ENCODE results near the gene GYG1.

GYG1 gene

GRCh38 chr3:149019580-149019979 is 28.2 kb downstream of the GYG1 start:
- no peak for DNase-seq

GRCh38 chr3:149020196-149020838 is 29.0 kb downstream of the GYG1 start:
- DNase-seq: no peak

DNA sequence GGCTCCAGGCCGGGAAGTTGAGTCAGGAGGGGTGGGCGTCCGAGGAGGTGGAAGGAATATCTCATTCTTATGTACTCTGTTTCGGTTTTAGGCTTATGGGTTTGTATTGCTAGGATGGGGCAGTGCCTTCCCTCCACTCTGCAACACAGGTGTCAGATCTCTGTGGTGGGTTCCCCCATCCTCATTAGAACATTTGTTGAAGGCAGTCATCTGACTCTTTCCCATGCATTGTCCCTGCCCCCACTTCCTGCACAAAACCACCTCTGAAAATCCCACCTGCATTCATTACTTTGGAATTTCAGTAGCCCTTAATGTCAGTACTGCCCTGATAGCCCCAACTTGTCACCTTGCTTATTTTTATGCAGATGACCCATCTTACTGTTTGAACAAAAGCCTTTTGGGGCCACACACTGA is 29.5 kb downstream of the GYG1 start:
- no peak for DNase-seq

- DNase-seq: no peak
Observed at GRCh38 chr3:149021830-149022229, 30.5 kb downstream of the GYG1 start.

- DNase-seq: no peak
Observed at GRCh38 chr3:149023951-149024350, 32.6 kb downstream of the GYG1 start.

DNA sequence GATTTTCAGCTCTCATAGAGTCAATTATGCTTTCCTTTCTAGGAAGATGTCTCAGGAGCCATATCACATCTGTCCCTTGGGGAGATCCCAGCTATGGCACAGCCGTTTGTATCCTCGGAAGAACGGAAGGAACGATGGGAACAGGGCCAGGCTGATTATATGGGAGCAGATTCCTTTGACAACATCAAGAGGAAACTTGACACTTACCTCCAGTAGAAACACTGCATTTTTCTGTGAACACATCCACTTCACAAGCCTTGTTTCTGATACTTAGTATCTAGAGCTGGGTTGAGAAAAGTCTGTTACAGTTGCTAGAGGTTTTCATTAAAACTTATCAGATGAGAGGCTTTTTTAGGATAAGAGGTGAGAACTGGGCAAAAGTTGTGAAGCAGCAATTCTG is 35.4 kb downstream of the GYG1 start:
- DNase-seq: no peak

DNA sequence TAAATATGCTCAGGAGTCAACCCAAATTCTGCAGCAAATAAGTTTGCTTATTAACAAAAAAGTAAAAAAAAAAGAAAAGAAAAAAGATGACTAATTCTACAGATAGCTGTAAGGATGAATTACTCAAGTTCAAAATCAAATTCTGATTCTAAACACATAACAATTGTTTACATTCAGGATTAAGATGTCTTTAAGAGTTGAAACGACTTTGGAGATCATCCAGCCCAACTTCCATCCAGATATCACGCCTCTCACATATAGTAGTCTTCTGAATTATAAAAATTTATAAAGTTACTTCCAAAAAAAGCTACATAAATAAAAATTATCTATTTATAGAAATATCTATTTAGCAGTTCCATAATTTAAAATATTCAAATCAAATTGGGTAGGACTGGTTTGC is 39.8 kb downstream of the GYG1 start:
- no peak for DNase-seq

DNA sequence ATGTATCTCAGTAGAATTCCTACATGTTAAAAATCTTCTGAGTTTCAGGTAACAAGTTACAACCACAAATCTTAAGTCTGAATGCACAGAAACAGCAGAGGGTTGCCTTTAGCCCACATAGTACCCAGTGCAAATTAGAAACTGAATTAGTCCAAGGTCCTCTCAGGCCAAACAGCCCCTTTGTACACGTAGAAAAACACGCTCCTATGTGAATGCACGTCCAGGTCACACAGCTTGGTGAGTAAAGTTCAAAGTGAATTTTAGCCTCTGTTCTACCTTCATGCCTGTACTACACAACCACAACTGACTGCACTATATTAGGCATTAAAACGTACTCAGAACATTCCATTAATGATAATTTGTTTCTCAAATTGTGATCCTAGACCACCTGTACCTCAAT is 46.3 kb downstream of the GYG1 start:
- DNase-seq: no peak

- no peak for DNase-seq
Observed at GRCh38 chr3:149038322-149038721, 47.0 kb downstream of the GYG1 start.

GRCh38 chr3:149042789-149043386 is 51.5 kb downstream of the GYG1 start:
- no peak for DNase-seq

DNA sequence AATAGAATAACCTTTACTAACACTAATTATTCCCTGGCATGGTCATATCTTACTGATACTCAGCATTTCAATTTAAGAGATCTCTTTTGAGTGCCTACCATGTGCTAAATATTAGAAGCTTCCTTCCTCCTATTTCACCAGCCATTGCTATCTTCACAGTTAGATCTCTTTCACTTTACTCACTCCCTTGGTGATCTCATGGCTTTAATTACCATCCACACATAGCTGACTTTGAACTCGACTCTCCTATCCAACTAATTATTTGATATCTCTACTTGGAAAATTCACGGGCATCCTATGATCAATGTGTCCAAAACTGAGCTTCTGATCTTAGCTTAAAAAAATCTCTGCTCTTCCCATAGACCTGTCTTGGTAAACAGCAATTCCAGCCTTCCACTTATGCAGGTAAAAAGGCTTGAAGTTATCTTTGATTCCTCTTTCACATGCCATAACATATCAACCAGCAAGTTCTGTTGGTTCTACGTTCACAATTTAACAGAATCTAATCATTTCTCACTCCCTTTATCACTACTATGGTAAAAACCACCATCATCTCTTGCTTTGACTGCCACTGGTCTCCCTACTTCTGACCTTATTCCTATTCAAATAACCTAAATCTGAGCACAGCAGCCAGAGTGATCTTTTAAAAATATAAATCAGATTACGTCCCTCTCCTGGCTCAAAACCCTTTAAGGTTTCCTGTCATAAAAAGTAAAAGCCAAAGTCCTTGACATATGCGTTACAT is 53.2 kb downstream of the GYG1 start:
- DNase-seq: no peak

- no peak for DNase-seq
Observed at GRCh38 chr3:149055575-149055974, 64.2 kb downstream of the GYG1 start.

GRCh38 chr3:149058198-149058597 is 66.9 kb downstream of the GYG1 start:
- DNase-seq: no peak

DNA sequence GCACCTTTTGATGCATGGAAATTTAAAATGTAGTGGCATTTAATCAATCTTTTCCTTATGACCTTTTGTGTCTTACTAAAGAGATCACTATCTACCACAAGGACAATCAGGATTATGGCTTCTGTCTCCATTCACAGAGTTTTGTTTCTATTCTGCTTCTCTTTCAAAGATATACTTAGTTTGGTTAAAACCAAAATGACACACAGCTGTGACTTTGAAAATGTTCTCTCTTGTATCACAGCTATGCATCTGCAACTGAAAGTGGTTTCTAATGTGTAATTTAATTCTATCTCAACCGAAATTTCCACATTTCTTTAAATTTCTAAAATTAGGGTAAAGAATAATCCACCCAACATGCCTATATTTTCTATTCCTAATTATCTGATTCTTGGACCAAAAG is 67.3 kb downstream of the GYG1 start:
- DNase-seq: no peak

DNA sequence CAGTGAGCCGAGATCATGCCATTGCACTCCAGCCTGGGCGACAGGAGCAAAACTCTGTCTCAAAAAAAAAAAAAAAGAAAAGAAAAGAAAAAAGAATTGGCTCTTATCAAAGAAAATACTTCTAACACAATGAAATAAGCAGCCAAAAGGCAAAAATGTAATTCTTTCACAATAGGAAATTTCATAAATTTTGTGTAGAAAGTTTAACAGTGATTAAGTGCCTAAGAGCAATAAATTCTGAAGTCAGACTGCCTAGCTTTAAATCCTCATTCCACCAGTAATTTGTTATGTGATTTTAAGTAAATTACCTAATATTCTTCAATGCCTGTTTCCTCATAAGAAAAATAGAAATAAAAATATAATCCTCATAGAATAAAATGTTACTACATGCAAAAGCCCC is 70.4 kb downstream of the GYG1 start:
- DNase-seq: no peak

GRCh38 chr3:149067883-149068282 is 76.5 kb downstream of the GYG1 start:
- no peak for DNase-seq

All from activated CD4-positive, CD25-positive, alpha-beta regulatory T cell treated with anti-CD3 and anti-CD28 coated beads, Interleukin-2, amount 50 U/mL, for 72 hours (primary cell).